ENCODE results near the gene PARD3B.
"Not testable (repeated sequence)": the region's sequence is repeated elsewhere in the genome, so short reads cannot be mapped to it uniquely, and the experiment has no call there.

Gene PARD3B

DNA sequence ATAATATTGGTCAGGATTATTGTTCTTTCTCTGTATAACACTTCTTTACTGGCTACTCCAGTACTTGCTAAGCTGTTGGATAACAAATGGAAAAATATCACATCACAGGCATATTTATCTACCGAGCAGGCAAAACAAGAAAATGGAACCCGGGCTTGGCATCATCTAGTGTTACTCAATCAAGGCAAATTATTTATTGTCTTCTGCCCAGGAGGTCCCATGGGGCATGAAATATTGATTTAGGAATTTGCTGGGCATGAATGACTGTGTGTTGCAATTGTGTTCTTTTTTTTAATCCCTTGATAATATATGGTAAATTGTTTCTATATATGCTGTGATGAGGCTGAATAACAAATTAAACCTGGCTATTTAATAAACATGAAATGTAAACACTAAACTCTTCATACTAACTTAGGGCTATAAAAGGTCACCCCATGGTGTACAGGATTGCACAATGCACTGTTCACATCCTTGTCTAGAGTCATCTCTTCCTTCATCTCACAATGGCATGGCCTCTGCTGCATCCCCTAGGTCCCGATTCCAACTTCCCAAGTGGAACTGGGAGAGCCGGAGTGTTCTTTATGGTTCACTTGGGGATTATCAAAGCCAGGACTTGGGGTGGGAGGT, 2.2 kb upstream of the PARD3B start:
- Histone ChIP-seq H3K27me3 (ENCODE audit: control insufficient read depth, insufficient read depth, low read length) (no peaks in the 10 kb centered on the region), H3K9me3 (replicated peaks; ENCODE audit: low read length) (no peaks in the 10 kb centered on the region)

DNA sequence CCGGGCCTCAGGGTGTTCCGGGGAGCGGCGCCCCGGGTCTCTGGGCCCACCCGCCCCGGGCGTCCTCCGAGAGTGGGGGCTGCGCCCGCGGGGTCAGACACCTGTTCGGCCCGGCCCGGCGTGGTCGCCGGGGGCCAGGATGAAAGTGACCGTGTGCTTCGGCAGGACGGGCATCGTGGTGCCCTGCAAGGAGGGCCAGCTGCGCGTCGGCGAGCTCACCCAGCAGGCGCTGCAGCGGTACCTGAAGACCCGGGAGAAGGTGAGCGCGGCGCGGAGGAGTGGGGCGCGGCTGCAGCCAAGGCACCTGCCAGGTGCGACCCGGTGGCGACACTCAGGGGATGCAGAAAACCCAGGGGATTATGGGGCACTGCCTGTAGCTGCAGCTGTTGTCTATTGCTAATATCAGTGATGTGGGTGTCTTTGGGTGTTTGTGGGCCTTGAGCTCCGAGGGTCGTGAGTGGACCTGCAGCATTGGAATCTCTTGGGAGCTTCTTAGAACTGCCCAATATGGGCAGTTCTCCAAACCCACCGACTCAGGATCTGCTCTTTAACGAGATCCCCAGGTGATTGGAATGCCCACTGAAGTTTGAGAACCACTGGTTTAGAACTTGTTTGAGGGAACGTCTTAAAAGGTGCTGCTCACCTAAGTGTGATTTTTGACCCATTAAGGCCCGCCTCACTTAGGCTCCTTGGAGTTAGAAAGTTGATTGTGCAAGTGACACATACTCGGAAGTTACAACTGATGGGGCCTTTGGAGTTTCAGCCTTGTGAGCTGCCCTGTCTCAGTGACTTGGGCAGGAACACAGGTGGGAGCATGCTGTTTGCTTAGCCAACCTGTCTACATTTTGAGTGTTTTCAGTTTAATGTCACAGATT, 823 bp downstream of the PARD3B start:
- Histone ChIP-seq H3K4me3 (ENCODE audit: low read length) (peak overlapping the region; percentile 85), H3K4me1 (ENCODE audit: control insufficient read depth, insufficient read depth, low read length) (peaks cover 22% of the 10 kb centered on the region), H3K9me3 (replicated peaks; ENCODE audit: low read length) (no peaks in the 10 kb centered on the region), H3K27me3 (ENCODE audit: control insufficient read depth, insufficient read depth, low read length) (no peaks in the 10 kb centered on the region), H3K36me3 (ENCODE audit: insufficient read depth, low read length) (no peaks in the 10 kb centered on the region), H3K4me2 (ENCODE audit: low read length) (peak overlapping the region; percentile 95), H3K9ac (ENCODE audit: low read depth, low read length) (peak overlapping the region; percentile 87)

More for the DNA sequence above, 2.2 kb upstream of the PARD3B start:
- H3K4me1 ChIP-seq (ENCODE audit: control insufficient read depth, insufficient read depth, low read length), result peaks cover 25% of the 10 kb centered on the region
- no peak overlapping the region for H3K4me3 ChIP-seq (ENCODE audit: low read length)
- H3K36me3 ChIP-seq (ENCODE audit: insufficient read depth, low read length), result no peaks in the 10 kb centered on the region
- no peak overlapping the region for H3K4me2 ChIP-seq (ENCODE audit: low read length)
- no peak overlapping the region for H3K9ac ChIP-seq (ENCODE audit: low read depth, low read length)

DNA sequence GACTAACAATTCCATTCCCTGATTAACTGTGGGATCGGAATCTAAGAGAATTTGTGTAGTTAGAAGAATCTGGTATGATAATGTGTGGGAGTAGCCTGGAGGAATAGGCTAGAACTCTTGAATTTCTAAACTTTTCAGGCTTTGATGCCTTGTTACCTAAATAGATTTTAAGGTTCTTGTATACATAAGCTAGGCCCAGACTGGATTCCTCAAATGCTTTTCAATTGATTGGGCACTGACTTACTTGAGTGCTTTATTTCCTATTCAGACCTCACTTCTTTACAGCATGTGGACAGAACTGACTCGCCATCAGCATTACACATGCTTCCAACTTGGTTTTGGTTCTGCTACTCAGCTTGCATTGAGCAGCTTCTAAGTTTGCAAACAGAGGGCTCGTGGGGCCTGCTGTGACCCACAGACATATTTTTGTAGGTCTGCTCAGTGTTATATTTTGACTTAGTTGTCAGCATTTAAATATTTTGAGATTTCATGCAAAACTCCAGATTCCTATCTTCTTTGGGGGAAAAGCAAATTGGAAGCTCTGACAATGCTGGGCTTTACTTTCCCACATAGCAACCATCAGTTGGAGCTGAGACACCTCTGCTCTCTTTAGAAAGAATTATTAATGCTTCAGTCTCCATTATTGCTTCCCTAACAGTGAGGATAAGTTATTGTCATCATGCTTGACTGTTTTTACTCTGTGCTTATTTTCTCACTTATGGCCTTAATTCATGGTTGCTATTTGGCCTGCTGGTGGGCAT, 5.7 kb downstream of the PARD3B start:
- no peak overlapping the region for H3K4me3 ChIP-seq (ENCODE audit: low read length)
- H3K4me2 ChIP-seq (ENCODE audit: low read length), result no peak overlapping the region
- H3K36me3 ChIP-seq (ENCODE audit: insufficient read depth, low read length), result no peaks in the 10 kb centered on the region
- no peaks in the 10 kb centered on the region for H3K9me3 ChIP-seq (replicated peaks; ENCODE audit: low read length)
- H3K9ac ChIP-seq (ENCODE audit: low read depth, low read length), result peak overlapping the region; percentile 20
- no peaks in the 10 kb centered on the region for H3K27me3 ChIP-seq (ENCODE audit: control insufficient read depth, insufficient read depth, low read length)
- H3K4me1 ChIP-seq (ENCODE audit: control insufficient read depth, insufficient read depth, low read length), result peaks cover 15% of the 10 kb centered on the region

DNA sequence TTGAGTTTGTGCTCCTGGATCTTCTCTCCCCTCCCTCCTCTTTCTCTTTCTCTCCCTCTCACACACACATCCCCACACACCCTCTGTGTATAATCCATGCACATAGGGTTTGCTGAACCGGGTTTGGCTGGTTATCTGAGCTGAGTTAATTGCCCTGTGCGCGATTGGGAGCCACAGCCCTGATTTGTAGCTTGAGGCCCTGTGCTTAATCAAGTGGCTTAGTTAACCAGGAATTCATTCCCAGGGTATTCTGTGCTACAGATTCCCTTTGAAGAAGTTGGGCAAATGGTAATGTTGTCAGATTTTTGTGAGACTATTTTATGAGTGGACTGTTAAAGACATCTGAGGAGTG, 6.2 kb downstream of the PARD3B start:
- Histone ChIP-seq H3K4me1 (ENCODE audit: control insufficient read depth, insufficient read depth, low read length) (peaks cover 9% of the 10 kb centered on the region), H3K9me3 (replicated peaks; ENCODE audit: low read length) (no peaks in the 10 kb centered on the region), H3K36me3 (ENCODE audit: insufficient read depth, low read length) (no peaks in the 10 kb centered on the region), H3K4me3 (ENCODE audit: low read length) (no peak overlapping the region), H3K27me3 (ENCODE audit: control insufficient read depth, insufficient read depth, low read length) (no peaks in the 10 kb centered on the region), H3K4me2 (ENCODE audit: low read length) (no peak overlapping the region), H3K9ac (ENCODE audit: low read depth, low read length) (no peak overlapping the region)

DNA sequence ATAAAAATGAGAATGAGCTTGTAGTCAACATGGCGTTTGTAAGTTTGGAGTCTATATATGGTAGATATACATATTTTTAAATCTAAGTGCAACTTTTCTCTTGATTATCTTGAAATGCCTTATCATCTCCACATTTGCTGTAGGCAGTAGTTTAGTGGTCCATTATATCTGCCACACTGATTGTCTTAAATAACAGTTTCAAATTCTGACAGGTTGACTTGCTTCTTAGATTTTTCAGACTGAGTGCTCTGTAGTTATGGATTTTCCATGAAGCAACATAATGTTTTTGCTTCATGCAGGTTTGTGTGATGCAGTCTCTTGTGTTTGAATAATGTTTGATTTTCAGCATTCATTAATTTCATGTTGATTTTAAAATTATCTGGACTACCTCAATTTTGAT, 12.3 kb downstream of the PARD3B start:
- Histone ChIP-seq H3K27me3 (ENCODE audit: control insufficient read depth, insufficient read depth, low read length) (no peaks in the 10 kb centered on the region), H3K4me2 (ENCODE audit: low read length) (no peak overlapping the region), H3K4me1 (ENCODE audit: control insufficient read depth, insufficient read depth, low read length) (no peaks in the 10 kb centered on the region), H3K4me3 (ENCODE audit: low read length) (no peak overlapping the region), H3K36me3 (ENCODE audit: insufficient read depth, low read length) (no peaks in the 10 kb centered on the region), H3K9me3 (replicated peaks; ENCODE audit: low read length) (no peaks in the 10 kb centered on the region), H3K9ac (ENCODE audit: low read depth, low read length) (no peak overlapping the region)

DNA sequence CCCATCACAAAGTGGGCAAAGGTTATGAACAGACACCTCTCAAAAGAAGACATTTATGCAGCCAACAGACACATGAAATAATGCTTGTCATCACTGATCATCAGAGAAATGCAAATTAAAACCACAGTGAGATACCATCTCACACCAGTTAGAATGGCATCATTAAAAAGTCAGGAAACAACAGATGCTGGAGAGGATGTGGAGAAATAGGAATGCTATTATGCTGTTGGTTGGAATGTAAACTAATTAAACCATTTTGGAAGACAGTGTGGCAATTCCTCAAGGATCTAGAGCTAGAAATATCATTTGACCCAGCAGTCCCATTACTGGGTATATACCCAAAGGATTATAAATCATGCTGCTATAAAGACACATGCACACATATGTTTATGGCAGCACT, 14.1 kb downstream of the PARD3B start:
- H3K4me3 ChIP-seq (ENCODE audit: low read length); H3K9me3 ChIP-seq (replicated peaks; ENCODE audit: low read length); H3K9ac ChIP-seq (ENCODE audit: low read depth, low read length); H3K27me3 ChIP-seq (ENCODE audit: control insufficient read depth, insufficient read depth, low read length); H3K36me3 ChIP-seq (ENCODE audit: insufficient read depth, low read length); H3K4me1 ChIP-seq (ENCODE audit: control insufficient read depth, insufficient read depth, low read length); H3K4me2 ChIP-seq (ENCODE audit: low read length): not testable (repeated sequence)

DNA sequence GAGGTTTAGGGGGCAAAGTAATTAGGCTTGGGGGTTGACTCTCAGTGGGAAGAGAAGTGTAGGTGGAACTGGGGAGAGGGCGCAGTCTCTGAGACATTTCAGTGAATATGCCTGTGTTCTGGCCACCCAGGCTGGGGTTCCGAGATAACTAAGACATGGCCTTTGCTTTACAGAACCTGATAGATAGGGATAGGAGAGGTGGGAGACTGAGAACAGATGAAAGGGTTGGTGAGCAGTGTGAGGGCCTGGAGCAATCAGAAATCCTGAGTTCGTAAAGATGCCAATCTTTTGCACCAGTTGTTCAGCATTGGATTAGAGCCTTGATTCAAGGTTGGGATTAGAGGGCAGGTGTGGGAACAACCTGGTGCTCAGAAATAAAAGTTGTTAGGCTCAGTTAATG, 15.6 kb downstream of the PARD3B start:
- Histone ChIP-seq H3K36me3 (ENCODE audit: insufficient read depth, low read length) (no peaks in the 10 kb centered on the region), H3K4me3 (ENCODE audit: low read length) (no peak overlapping the region), H3K9ac (ENCODE audit: low read depth, low read length) (no peak overlapping the region), H3K27me3 (ENCODE audit: control insufficient read depth, insufficient read depth, low read length) (no peaks in the 10 kb centered on the region), H3K4me2 (ENCODE audit: low read length) (no peak overlapping the region), H3K9me3 (replicated peaks; ENCODE audit: low read length) (no peaks in the 10 kb centered on the region), H3K4me1 (ENCODE audit: control insufficient read depth, insufficient read depth, low read length) (no peaks in the 10 kb centered on the region)

DNA sequence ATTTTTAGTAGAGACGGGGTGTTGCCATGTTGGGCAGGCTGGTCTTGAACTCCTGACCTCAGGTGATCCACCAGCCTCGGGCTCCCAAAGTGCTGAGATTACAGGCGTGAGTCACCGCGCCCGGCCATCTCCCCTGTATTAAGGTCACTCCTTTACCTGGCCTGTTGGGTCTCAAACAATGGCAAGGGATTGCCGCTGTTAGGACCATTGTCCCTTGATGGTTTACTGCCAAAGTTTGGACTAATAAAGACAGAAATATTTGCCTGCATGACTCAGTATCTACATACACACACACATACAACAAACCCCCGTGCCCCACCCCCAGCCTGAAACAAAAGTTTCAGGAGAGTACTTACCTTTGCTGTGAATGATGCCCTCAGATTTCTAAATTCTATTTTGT, 16.5 kb downstream of the PARD3B start:
- H3K4me3 ChIP-seq (ENCODE audit: low read length), result no peak overlapping the region

DNA sequence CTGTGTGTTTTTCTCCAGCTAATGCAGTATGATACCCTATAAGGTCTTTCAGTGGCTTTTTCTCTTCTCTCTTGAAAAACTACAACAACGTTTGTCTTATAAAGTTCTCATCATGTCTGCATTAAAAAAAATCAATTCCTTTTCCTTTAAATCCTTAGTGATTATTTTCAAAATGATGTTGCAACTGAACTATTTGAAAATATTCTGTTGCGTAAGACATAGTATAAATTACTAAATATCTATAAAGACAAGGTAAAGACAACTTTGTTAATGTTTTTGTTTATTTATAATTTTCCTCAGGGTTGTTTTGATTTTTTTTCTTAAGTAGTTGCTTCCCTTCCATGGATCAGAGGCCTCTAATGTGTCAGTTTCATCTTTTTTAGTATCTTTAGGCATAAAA, 21.2 kb downstream of the PARD3B start:
- no peak overlapping the region for H3K4me3 ChIP-seq (ENCODE audit: low read length)
- H3K4me2 ChIP-seq (ENCODE audit: low read length), result no peak overlapping the region
- H3K9ac ChIP-seq (ENCODE audit: low read depth, low read length), result no peak overlapping the region
- H3K27me3 ChIP-seq (ENCODE audit: control insufficient read depth, insufficient read depth, low read length), result no peaks in the 10 kb centered on the region
- no peaks in the 10 kb centered on the region for H3K4me1 ChIP-seq (ENCODE audit: control insufficient read depth, insufficient read depth, low read length)
- H3K9me3 ChIP-seq (replicated peaks; ENCODE audit: low read length), result no peaks in the 10 kb centered on the region
- H3K36me3 ChIP-seq (ENCODE audit: insufficient read depth, low read length), result no peaks in the 10 kb centered on the region

More for the DNA sequence above, 16.5 kb downstream of the PARD3B start:
- Histone ChIP-seq H3K9ac (ENCODE audit: low read depth, low read length) (no peak overlapping the region), H3K9me3 (replicated peaks; ENCODE audit: low read length) (no peaks in the 10 kb centered on the region), H3K36me3 (ENCODE audit: insufficient read depth, low read length) (no peaks in the 10 kb centered on the region), H3K4me2 (ENCODE audit: low read length) (no peak overlapping the region), H3K27me3 (ENCODE audit: control insufficient read depth, insufficient read depth, low read length) (no peaks in the 10 kb centered on the region), H3K4me1 (ENCODE audit: control insufficient read depth, insufficient read depth, low read length) (no peaks in the 10 kb centered on the region)

DNA sequence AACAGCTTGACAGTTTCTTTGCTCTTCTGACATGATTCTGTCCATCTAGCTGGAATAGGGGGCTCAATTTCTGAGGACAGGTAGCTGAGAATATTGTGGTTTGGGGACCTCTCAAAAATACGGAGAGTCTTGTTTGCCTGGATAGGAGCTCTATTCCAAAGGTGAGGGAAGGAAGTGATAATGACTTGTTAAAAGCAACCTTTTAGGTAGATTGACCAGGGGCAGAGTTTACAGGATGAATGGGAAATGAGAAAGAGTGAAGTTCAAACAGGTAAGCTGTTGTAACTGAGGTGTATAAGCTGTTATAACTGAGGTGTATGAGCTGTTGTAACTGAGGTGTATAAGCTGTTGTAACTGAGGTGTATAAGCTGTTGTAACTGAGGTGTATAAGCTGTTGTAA, 25.1 kb downstream of the PARD3B start:
- Histone ChIP-seq H3K4me1 (ENCODE audit: control insufficient read depth, insufficient read depth, low read length) (no peaks in the 10 kb centered on the region), H3K27me3 (ENCODE audit: control insufficient read depth, insufficient read depth, low read length) (no peaks in the 10 kb centered on the region), H3K36me3 (ENCODE audit: insufficient read depth, low read length) (no peaks in the 10 kb centered on the region), H3K4me3 (ENCODE audit: low read length) (no peak overlapping the region), H3K9me3 (replicated peaks; ENCODE audit: low read length) (no peaks in the 10 kb centered on the region), H3K4me2 (ENCODE audit: low read length) (no peak overlapping the region), H3K9ac (ENCODE audit: low read depth, low read length) (no peak overlapping the region)

DNA sequence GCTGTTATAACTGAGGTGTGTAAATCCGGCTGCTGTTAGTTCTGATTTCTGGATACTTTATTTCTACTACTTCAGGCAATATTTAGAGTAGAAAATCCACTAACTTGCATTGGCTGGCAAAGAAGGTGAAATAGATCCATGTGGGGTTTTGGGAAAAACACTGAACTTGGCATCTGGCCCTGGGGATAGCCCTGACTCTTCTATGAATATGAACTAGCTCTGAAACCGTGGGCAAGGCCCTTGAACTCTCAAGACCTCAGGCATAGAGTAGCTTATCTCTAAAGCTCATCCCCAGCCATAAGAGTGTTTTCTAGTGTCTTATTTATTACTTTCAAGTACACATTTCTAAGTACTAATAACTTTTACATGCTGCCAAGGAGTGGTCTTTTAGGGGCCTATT, 25.8 kb downstream of the PARD3B start:
- Histone ChIP-seq H3K4me3 (ENCODE audit: low read length) (no peak overlapping the region), H3K4me2 (ENCODE audit: low read length) (no peak overlapping the region), H3K9me3 (replicated peaks; ENCODE audit: low read length) (no peaks in the 10 kb centered on the region), H3K4me1 (ENCODE audit: control insufficient read depth, insufficient read depth, low read length) (no peaks in the 10 kb centered on the region), H3K27me3 (ENCODE audit: control insufficient read depth, insufficient read depth, low read length) (no peaks in the 10 kb centered on the region), H3K9ac (ENCODE audit: low read depth, low read length) (no peak overlapping the region), H3K36me3 (ENCODE audit: insufficient read depth, low read length) (no peaks in the 10 kb centered on the region)

All from skeletal muscle satellite cell (primary cell).